CD4-positive, alpha-beta T cell treated with Interleukin-17A for 4 hours (primary cell): Measurements from ENCODE around the gene PPIA.
"Not testable (repeated sequence)": the region's sequence is repeated elsewhere in the genome, so short reads cannot be mapped to it uniquely, and the experiment has no call there.

ENCODE experiments used
- DNase-seq: peaks from one replicate; pipeline ENCODE4 v3.0.0-alpha.2; 2020; ENCODE audit warnings: mixed read lengths

Gene PPIA

GRCh38 chr7:44843440-44843839 lies 47.0 kb downstream of the PPIA start:
- not testable (repeated sequence) for DNase-seq

GRCh38 chr7:44845451-44845850 lies 49.0 kb downstream of the PPIA start:
- no peak for DNase-seq

GRCh38 chr7:44846390-44846789 lies 49.9 kb downstream of the PPIA start:
- DNase-seq = peak; percentile 26

- no peak for DNase-seq
Measured at GRCh38 chr7:44846816-44847508, 50.5 kb downstream of the PPIA start.

GRCh38 chr7:44847509-44847919 lies 51.0 kb downstream of the PPIA start:
- peak; percentile 90 for DNase-seq

GRCh38 chr7:44847920-44848634 lies 51.6 kb downstream of the PPIA start, which contains the start of gene H2AZ2:
Gene H2AZ2, minus strand, starts transcription at chr7:44848087. Its CDS starts 116 bp downstream, at chr7:44847971.
- peak; percentile 100 for DNase-seq

GRCh38 chr7:44849259-44849884 lies 52.9 kb downstream of the PPIA start:
- no peak for DNase-seq

GRCh38 chr7:44849885-44850544 lies 53.5 kb downstream of the PPIA start:
- no peak for DNase-seq

- no peak for DNase-seq
Measured at GRCh38 chr7:44852590-44852989, 56.1 kb downstream of the PPIA start.
